ENCODE measurements around the gene ONECUT3. TPM values are rescaled to one million over a fixed set of nuclear protein-coding genes. Genes with fewer than 3 reads are reported as not detected.

ONECUT3 gene
- total RNA-seq, 1 experiment from 2014 or later: 0.04 TPM

- TF ChIP-seq FOXP4 (CRISPR knock-in tag; IDR thresholded peaks at IDR 0.05) (no peak), CDX4 (CRISPR knock-in tag; IDR thresholded peaks at IDR 0.05; ENCODE audit: borderline replicate concordance) (no peak), ATF3 (CRISPR knock-in tag; conservative IDR thresholded peaks at IDR 0.05) (no peak), CREB1 (CRISPR knock-in tag; IDR thresholded peaks at IDR 0.05) (no peak), ZNF416 (CRISPR knock-in tag; IDR thresholded peaks at IDR 0.05) (no peak), ZNF138 (CRISPR knock-in tag; conservative IDR thresholded peaks at IDR 0.05) (no peak), JUN (CRISPR knock-in tag; IDR thresholded peaks at IDR 0.05) (no peak), TCF7 (CRISPR knock-in tag; IDR thresholded peaks at IDR 0.05; ENCODE audit: low read depth) (no peak), ZNF281 (CRISPR knock-in tag; IDR thresholded peaks at IDR 0.05) (no peak), GTF2I (CRISPR knock-in tag; conservative IDR thresholded peaks at IDR 0.05) (no peak), NFE2L1 (CRISPR knock-in tag; IDR thresholded peaks at IDR 0.05) (no peak)
These were observed 18.9 kb upstream of the ONECUT3 start (continued) for GRCh38 chr19:1734321-1734966.

GRCh38 chr19:1736280-1736679 lies 17.0 kb upstream of the ONECUT3 start:
- ATAC-seq (no peak), DNase-seq (ENCODE audit: low spot score) (no peak)
- Mint-ChIP-seq H3K27ac (no peak overlapping the region), H3K4me3 (no peak overlapping the region), H3K36me3 (no peaks in the 10 kb centered on the region), H3K27me3 (ENCODE audit: low read depth) (peaks cover 81% of the 10 kb centered on the region), H3K9me3 (peaks cover 4% of the 10 kb centered on the region), H3K4me1 (no peaks in the 10 kb centered on the region)
- CTCF ChIA-PET: interaction anchor here (1.4 to 2.2 kb wide), 2 partner anchors 32 to 190 kb away, joined by 3 to 5 read pairs; no protein-coding TSS in a partner anchor
- POLR2A ChIA-PET: no interaction called here
- TF ChIP-seq ARID4B (CRISPR knock-in tag; IDR thresholded peaks at IDR 0.05; ENCODE audit: borderline replicate concordance): no peak
- no peak for TF ChIP-seq CTCF (IDR thresholded peaks at IDR 0.05)
- no peak for TF ChIP-seq EMX1 (CRISPR knock-in tag; IDR thresholded peaks at IDR 0.05)
- TF ChIP-seq FOXK1 (CRISPR knock-in tag; IDR thresholded peaks at IDR 0.05): no peak
- no peak for TF ChIP-seq ZNF232 (CRISPR knock-in tag; IDR thresholded peaks at IDR 0.05)
- no peak for TF ChIP-seq ZBTB43 (CRISPR knock-in tag; IDR thresholded peaks at IDR 0.05)
- no peak for TF ChIP-seq GTF2I (CRISPR knock-in tag; conservative IDR thresholded peaks at IDR 0.05)
- TF ChIP-seq ZNF121 (CRISPR knock-in tag; IDR thresholded peaks at IDR 0.05): no peak
- TF ChIP-seq ATF3 (CRISPR knock-in tag; conservative IDR thresholded peaks at IDR 0.05): no peak
- no peak for TF ChIP-seq MYBL2 (CRISPR knock-in tag; IDR thresholded peaks at IDR 0.05)
- no peak for TF ChIP-seq ZNF416 (CRISPR knock-in tag; IDR thresholded peaks at IDR 0.05)

Data from WTC11 (cell line).